GM23338 (cell line): Measurements from ENCODE around the gene LTBP3. TPM values are rescaled to one million over a fixed set of nuclear protein-coding genes. Genes with fewer than 3 reads are reported as not detected.

Experiments
- ATAC-seq: fragments of 200-7000 bp; cut with Tn5 transposase; 3 replicates; pipeline ENCODE4 v1.9.1; 2020
- DNase-seq: peaks from one replicate; pipeline ENCODE4 v3.0.0-alpha.2; 2015; ENCODE audit warnings: low spot score
- H2AFZ ChIP-seq: fragments of 200-600 bp; sonication (generic); 2 replicates; pipeline ENCODE4 v1.8.0; 2016; ENCODE audit warnings: antibody characterized with exemption, mild to moderate bottlenecking, moderate library complexity
- H3F3A ChIP-seq: fragments of 200-600 bp; sonication (generic); replicated peaks from 2 replicates; pipeline ENCODE4 v1.8.0; 2017; ENCODE audit warnings: antibody characterized with exemption, mixed run types, low read depth
- H3K27ac ChIP-seq: fragments of 200-600 bp; sonication (generic); 2 replicates; pipeline ENCODE4 v1.6.1; 2016; ENCODE audit warnings: low read depth
- H3K27me3 ChIP-seq: fragments of 200-600 bp; sonication (generic); 2 replicates; pipeline ENCODE4 v1.8.0; 2016; ENCODE audit warnings: mild to moderate bottlenecking, mixed run types, moderate library complexity; ENCODE audit not compliant: insufficient read depth
- H3K36me3 ChIP-seq: fragments of 200-600 bp; sonication (generic); 2 replicates; pipeline ENCODE4 v1.8.0; 2016; ENCODE audit warnings: mild to moderate bottlenecking; ENCODE audit not compliant: insufficient read depth
- H3K4me1 ChIP-seq: fragments of 200-600 bp; sonication (generic); 2 replicates; pipeline ENCODE4 v1.8.0; 2016; ENCODE audit warnings: mild to moderate bottlenecking, moderate library complexity; ENCODE audit not compliant: insufficient read depth
- H3K4me2 ChIP-seq: fragments of 200-600 bp; sonication (generic); 2 replicates; pipeline ENCODE4 v1.7.1; 2017; ENCODE audit warnings: mixed run types
- H3K4me3 ChIP-seq: fragments of 200-600 bp; sonication (generic); 2 replicates; pipeline ENCODE4 v1.6.1; 2016; ENCODE audit warnings: mixed run types
- H3K79me2 ChIP-seq: fragments of 200-600 bp; sonication (generic); replicated peaks from 2 replicates; pipeline ENCODE4 v1.8.0; 2017; ENCODE audit warnings: mild to moderate bottlenecking; ENCODE audit not compliant: insufficient read depth
- H3K9me2 ChIP-seq: fragments of 200-600 bp; sonication (generic); 2 replicates; pipeline ENCODE4 v1.8.0; 2017; ENCODE audit not compliant: insufficient read depth
- H4K20me1 ChIP-seq: fragments of 200-600 bp; sonication (generic); replicated peaks from 2 replicates; pipeline ENCODE4 v1.8.0; 2017; ENCODE audit warnings: mild to moderate bottlenecking; ENCODE audit not compliant: insufficient read depth
- H3K27ac Mint-ChIP-seq: 2 replicates; pipeline ENCODE4 v1.8.0; 2020; ENCODE audit warnings: inconsistent platforms, mild to moderate bottlenecking, moderate library complexity, mixed read lengths
- H3K27me3 Mint-ChIP-seq: 3 replicates; pipeline ENCODE4 v1.8.0; 2022; ENCODE audit warnings: low read depth, mild to moderate bottlenecking, moderate library complexity, mixed read lengths, inconsistent platforms; ENCODE audit not compliant: insufficient read depth, poor library complexity
- H3K36me3 Mint-ChIP-seq: 3 replicates; pipeline ENCODE4 v1.8.0; 2021; ENCODE audit warnings: low read depth, mild to moderate bottlenecking, inconsistent platforms, moderate library complexity, mixed read lengths
- H3K4me1 Mint-ChIP-seq: 3 replicates; pipeline ENCODE4 v1.8.0; 2020; ENCODE audit warnings: mild to moderate bottlenecking, inconsistent platforms, mixed read lengths
- H3K4me3 Mint-ChIP-seq: 3 replicates; pipeline ENCODE4 v1.8.0; 2021; ENCODE audit warnings: moderate library complexity, mild to moderate bottlenecking, inconsistent platforms, mixed read lengths
- H3K9me3 Mint-ChIP-seq: 3 replicates; pipeline ENCODE4 v1.8.0; 2020; ENCODE audit warnings: moderate library complexity, mild to moderate bottlenecking, inconsistent platforms, mixed read lengths
- CREB1 ChIP-seq: fragments of 250-450 bp; sonication (Bioruptor Pico); IDR thresholded peaks from 2 replicates; pipeline ENCODE4 v1.5.0; 2020; ENCODE audit warnings: low read depth, mild to moderate bottlenecking, moderate library complexity
- EZH2 ChIP-seq: fragments of 200-600 bp; sonication (generic); IDR thresholded peaks from one replicate; pipeline ENCODE4 v1.8.0; 2017; ENCODE audit warnings: antibody characterized with exemption, mild to moderate bottlenecking, low read depth; ENCODE audit not compliant: unreplicated experiment
- EZH2phosphoT487 ChIP-seq: fragments of 200-600 bp; sonication (generic); IDR thresholded peaks from one replicate; pipeline ENCODE4 v1.8.1; 2018; ENCODE audit warnings: antibody characterized with exemption; ENCODE audit not compliant: unreplicated experiment
- JUNB ChIP-seq: IDR thresholded peaks from one replicate; pipeline ENCODE4 v1.6.1; 2016; ENCODE audit warnings: antibody characterized with exemption; ENCODE audit not compliant: unreplicated experiment
- NANOG ChIP-seq: IDR thresholded peaks from 2 replicates; pipeline ENCODE4 v1.6.1; 2016; ENCODE audit warnings: antibody characterized with exemption, borderline replicate concordance
- POLR2AphosphoS5 ChIP-seq: IDR thresholded peaks from 2 replicates; pipeline ENCODE4 v1.6.1; 2016; ENCODE audit warnings: antibody characterized with exemption, low read depth
- STAT1 ChIP-seq: IDR thresholded peaks from one replicate; pipeline ENCODE4 v1.6.1; 2016; ENCODE audit warnings: antibody characterized with exemption; ENCODE audit not compliant: unreplicated experiment
- ZNF114 ChIP-seq: fragments of 250-450 bp; sonication (Bioruptor Pico); IDR thresholded peaks from 2 replicates; pipeline ENCODE4 v1.5.0; 2020; ENCODE audit warnings: mild to moderate bottlenecking, moderate library complexity
- ZNF331 ChIP-seq: fragments of 250-450 bp; sonication (Bioruptor Pico); IDR thresholded peaks from 2 replicates; pipeline ENCODE4 v1.5.0; 2020; ENCODE audit warnings: low read depth, mild to moderate bottlenecking, moderate library complexity
- polyA plus RNA-seq: library from polyadenylated mRNA; unstranded; fragments of >200 nt; fragmentation: Nextera tagmentation; extraction: Ambion mirVana; gene quantifications from 2 replicates; pipeline ENCODE4 v1.2.1, GENCODE V29; 2016
- total RNA-seq: library from RNA; depleted of rRNA; stranded (reverse); fragments of >200 nt; shearing (Covaris generic); gene quantifications from 2 replicates; pipeline ENCODE4 v1.2.3, GENCODE V29; 2014
- TF ChIP-seq, protein P1 (sequence below): IDR thresholded peaks from 2 replicates; pipeline ENCODE4 v1.6.1; 2016; ENCODE audit warnings: antibody characterized with exemption
- TF ChIP-seq, protein P2 (sequence below): fragments of 250-450 bp; sonication (Bioruptor Pico); IDR thresholded peaks from 2 replicates; pipeline ENCODE4 v1.5.0; 2020; ENCODE audit warnings: mild to moderate bottlenecking, moderate library complexity
- TF ChIP-seq, protein P3 (sequence below), 2 experiments: fragments of 200-600 bp in 1 of 2; sonication (generic) in 1 of 2; conservative IDR thresholded peaks; 2 replicates each; pipeline versions ENCODE4 v1.5.1 to v1.6.1; 2016 to 2017; ENCODE audit warnings: antibody characterized with exemption in 2 of 2, low read depth in 2 of 2, mild to moderate bottlenecking in 2 of 2, moderate library complexity in 1 of 2
- TF ChIP-seq, protein P4 (sequence below): IDR thresholded peaks from one replicate; pipeline ENCODE4 v1.6.1; 2018; ENCODE audit warnings: antibody characterized with exemption; ENCODE audit not compliant: unreplicated experiment

The LTBP3 gene
- total and polyA plus RNA-seq, 2 experiments from 2014 or later: 9.5 to 29.2 TPM

DNA sequence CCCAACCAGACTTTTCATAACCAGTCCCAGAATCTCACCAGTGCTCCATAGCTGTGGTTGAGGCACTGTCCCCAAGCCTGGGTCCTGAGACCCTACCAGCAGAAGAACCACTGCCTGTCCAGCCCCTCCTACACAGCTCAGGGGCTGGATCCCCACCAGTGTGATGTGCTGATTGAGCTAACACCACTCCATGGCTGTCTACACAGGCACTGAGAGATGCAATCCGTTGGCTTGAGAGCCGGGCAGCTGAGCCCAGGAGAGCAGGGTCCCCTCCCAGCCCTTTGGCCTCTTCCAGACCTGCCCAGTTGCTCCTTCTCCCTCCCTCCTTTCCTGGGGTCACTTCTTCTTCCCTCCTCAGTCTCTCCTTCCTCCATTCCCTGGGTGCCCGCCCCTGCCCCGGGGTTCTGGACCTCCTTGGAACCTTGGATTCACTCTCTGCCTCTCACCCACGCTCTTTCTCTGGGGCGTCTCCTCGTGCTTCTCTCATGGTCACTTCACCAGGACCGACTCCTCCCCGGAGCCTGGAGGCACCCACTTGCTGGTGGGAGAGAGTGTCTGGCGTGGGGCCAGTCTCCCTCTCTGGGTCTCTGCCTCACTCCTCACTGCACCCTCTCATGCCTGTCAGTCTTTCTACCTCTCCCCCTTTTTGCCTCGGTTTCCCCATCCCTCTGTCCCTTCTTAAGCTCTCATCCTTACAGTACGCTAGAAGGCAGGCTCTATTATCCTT is 34.0 kb downstream of the LTBP3 start:
- Histone ChIP-seq H3K79me2 (no peaks in the 10 kb centered on the region), H3K9me2 (no peaks in the 10 kb centered on the region), H3F3A (peaks cover 9% of the 10 kb centered on the region; the same call in 1 of the 2 replicates), H4K20me1 (no peaks in the 10 kb centered on the region; the same call in 1 of the 2 replicates), H3K27me3 (0 out of 2 replicates have a peak, but pooled peaks cover 5% of the 10 kb centered on the region), H3K4me3 (peak overlapping the region; percentile 55), H3K36me3 (no peaks in the 10 kb centered on the region), H3K4me2 (peak overlapping the region; percentile 81), H2AFZ (peak overlapping the region; percentile 99), H3K4me1 (peaks cover 3% of the 10 kb centered on the region), H3K27ac (no peak overlapping the region)
- ATAC-seq (peak; percentile 5; the same call in 2 of the 3 replicates), DNase-seq (no peak)
- H3K27me3 Mint-ChIP-seq: peaks cover 9% of the 10 kb centered on the region
- no peaks in the 10 kb centered on the region for H3K9me3 Mint-ChIP-seq
- peak overlapping the region; percentile 72 for H3K4me3 Mint-ChIP-seq
- peaks cover 15% of the 10 kb centered on the region; the same call in 2 of the 3 replicates for H3K36me3 Mint-ChIP-seq
- no peak for TF ChIP-seq ZNF331
- TF ChIP-seq CREB1 (CRISPR knock-in tag): no peak
- no peak for TF ChIP-seq JUNB
- TF ChIP-seq, protein P1, sequence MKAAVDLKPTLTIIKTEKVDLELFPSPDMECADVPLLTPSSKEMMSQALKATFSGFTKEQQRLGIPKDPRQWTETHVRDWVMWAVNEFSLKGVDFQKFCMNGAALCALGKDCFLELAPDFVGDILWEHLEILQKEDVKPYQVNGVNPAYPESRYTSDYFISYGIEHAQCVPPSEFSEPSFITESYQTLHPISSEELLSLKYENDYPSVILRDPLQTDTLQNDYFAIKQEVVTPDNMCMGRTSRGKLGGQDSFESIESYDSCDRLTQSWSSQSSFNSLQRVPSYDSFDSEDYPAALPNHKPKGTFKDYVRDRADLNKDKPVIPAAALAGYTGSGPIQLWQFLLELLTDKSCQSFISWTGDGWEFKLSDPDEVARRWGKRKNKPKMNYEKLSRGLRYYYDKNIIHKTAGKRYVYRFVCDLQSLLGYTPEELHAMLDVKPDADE: no peak
- TF ChIP-seq, protein P2, sequence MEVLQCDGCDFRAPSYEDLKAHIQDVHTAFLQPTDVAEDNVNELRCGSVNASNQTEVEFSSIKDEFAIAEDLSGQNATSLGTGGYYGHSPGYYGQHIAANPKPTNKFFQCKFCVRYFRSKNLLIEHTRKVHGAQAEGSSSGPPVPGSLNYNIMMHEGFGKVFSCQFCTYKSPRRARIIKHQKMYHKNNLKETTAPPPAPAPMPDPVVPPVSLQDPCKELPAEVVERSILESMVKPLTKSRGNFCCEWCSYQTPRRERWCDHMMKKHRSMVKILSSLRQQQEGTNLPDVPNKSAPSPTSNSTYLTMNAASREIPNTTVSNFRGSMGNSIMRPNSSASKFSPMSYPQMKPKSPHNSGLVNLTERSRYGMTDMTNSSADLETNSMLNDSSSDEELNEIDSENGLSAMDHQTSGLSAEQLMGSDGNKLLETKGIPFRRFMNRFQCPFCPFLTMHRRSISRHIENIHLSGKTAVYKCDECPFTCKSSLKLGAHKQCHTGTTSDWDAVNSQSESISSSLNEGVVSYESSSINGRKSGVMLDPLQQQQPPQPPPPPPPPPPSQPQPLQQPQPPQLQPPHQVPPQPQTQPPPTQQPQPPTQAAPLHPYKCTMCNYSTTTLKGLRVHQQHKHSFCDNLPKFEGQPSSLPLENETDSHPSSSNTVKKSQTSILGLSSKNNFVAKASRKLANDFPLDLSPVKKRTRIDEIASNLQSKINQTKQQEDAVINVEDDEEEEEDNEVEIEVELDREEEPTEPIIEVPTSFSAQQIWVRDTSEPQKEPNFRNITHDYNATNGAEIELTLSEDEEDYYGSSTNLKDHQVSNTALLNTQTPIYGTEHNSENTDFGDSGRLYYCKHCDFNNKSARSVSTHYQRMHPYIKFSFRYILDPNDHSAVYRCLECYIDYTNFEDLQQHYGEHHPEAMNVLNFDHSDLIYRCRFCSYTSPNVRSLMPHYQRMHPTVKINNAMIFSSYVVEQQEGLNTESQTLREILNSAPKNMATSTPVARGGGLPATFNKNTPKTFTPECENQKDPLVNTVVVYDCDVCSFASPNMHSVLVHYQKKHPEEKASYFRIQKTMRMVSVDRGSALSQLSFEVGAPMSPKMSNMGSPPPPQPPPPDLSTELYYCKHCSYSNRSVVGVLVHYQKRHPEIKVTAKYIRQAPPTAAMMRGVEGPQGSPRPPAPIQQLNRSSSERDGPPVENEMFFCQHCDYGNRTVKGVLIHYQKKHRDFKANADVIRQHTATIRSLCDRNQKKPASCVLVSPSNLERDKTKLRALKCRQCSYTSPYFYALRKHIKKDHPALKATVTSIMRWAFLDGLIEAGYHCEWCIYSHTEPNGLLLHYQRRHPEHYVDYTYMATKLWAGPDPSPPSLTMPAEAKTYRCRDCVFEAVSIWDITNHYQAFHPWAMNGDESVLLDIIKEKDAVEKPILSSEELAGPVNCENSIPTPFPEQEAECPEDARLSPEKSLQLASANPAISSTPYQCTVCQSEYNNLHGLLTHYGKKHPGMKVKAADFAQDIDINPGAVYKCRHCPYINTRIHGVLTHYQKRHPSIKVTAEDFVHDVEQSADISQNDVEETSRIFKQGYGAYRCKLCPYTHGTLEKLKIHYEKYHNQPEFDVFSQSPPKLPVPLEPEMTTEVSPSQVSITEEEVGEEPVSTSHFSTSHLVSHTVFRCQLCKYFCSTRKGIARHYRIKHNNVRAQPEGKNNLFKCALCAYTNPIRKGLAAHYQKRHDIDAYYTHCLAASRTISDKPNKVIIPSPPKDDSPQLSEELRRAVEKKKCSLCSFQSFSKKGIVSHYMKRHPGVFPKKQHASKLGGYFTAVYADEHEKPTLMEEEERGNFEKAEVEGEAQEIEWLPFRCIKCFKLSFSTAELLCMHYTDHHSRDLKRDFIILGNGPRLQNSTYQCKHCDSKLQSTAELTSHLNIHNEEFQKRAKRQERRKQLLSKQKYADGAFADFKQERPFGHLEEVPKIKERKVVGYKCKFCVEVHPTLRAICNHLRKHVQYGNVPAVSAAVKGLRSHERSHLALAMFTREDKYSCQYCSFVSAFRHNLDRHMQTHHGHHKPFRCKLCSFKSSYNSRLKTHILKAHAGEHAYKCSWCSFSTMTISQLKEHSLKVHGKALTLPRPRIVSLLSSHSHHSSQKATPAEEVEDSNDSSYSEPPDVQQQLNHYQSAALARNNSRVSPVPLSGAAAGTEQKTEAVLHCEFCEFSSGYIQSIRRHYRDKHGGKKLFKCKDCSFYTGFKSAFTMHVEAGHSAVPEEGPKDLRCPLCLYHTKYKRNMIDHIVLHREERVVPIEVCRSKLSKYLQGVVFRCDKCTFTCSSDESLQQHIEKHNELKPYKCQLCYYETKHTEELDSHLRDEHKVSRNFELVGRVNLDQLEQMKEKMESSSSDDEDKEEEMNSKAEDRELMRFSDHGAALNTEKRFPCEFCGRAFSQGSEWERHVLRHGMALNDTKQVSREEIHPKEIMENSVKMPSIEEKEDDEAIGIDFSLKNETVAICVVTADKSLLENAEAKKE: no peak
- no peak for TF ChIP-seq NANOG
- TF ChIP-seq EZH2phosphoT487: no peak
- no peak for TF ChIP-seq STAT1
- no peak for TF ChIP-seq EZH2
- no peak for TF ChIP-seq POLR2AphosphoS5
- no peak for TF ChIP-seq ZNF114 (CRISPR knock-in tag)
- TF ChIP-seq, protein P3, sequence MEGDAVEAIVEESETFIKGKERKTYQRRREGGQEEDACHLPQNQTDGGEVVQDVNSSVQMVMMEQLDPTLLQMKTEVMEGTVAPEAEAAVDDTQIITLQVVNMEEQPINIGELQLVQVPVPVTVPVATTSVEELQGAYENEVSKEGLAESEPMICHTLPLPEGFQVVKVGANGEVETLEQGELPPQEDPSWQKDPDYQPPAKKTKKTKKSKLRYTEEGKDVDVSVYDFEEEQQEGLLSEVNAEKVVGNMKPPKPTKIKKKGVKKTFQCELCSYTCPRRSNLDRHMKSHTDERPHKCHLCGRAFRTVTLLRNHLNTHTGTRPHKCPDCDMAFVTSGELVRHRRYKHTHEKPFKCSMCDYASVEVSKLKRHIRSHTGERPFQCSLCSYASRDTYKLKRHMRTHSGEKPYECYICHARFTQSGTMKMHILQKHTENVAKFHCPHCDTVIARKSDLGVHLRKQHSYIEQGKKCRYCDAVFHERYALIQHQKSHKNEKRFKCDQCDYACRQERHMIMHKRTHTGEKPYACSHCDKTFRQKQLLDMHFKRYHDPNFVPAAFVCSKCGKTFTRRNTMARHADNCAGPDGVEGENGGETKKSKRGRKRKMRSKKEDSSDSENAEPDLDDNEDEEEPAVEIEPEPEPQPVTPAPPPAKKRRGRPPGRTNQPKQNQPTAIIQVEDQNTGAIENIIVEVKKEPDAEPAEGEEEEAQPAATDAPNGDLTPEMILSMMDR (conservative IDR thresholded peaks at IDR 0.05; ENCODE audit: low read depth in 2 of 2): no peak
- TF ChIP-seq, protein P4, sequence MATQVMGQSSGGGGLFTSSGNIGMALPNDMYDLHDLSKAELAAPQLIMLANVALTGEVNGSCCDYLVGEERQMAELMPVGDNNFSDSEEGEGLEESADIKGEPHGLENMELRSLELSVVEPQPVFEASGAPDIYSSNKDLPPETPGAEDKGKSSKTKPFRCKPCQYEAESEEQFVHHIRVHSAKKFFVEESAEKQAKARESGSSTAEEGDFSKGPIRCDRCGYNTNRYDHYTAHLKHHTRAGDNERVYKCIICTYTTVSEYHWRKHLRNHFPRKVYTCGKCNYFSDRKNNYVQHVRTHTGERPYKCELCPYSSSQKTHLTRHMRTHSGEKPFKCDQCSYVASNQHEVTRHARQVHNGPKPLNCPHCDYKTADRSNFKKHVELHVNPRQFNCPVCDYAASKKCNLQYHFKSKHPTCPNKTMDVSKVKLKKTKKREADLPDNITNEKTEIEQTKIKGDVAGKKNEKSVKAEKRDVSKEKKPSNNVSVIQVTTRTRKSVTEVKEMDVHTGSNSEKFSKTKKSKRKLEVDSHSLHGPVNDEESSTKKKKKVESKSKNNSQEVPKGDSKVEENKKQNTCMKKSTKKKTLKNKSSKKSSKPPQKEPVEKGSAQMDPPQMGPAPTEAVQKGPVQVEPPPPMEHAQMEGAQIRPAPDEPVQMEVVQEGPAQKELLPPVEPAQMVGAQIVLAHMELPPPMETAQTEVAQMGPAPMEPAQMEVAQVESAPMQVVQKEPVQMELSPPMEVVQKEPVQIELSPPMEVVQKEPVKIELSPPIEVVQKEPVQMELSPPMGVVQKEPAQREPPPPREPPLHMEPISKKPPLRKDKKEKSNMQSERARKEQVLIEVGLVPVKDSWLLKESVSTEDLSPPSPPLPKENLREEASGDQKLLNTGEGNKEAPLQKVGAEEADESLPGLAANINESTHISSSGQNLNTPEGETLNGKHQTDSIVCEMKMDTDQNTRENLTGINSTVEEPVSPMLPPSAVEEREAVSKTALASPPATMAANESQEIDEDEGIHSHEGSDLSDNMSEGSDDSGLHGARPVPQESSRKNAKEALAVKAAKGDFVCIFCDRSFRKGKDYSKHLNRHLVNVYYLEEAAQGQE: no peak
- H3K4me1 Mint-ChIP-seq: peaks cover 15% of the 10 kb centered on the region
- no peak overlapping the region for H3K27ac Mint-ChIP-seq
